DMS 273 (cell line): Measurements from ENCODE around the gene MAB21L4.

Source experiments
- DNase-seq: peaks from one replicate; lab custom pipeline; 2025; ENCODE audit not compliant: unreplicated experiment; lab: John Stamatoyannopoulos, UW

Gene MAB21L4

DNA sequence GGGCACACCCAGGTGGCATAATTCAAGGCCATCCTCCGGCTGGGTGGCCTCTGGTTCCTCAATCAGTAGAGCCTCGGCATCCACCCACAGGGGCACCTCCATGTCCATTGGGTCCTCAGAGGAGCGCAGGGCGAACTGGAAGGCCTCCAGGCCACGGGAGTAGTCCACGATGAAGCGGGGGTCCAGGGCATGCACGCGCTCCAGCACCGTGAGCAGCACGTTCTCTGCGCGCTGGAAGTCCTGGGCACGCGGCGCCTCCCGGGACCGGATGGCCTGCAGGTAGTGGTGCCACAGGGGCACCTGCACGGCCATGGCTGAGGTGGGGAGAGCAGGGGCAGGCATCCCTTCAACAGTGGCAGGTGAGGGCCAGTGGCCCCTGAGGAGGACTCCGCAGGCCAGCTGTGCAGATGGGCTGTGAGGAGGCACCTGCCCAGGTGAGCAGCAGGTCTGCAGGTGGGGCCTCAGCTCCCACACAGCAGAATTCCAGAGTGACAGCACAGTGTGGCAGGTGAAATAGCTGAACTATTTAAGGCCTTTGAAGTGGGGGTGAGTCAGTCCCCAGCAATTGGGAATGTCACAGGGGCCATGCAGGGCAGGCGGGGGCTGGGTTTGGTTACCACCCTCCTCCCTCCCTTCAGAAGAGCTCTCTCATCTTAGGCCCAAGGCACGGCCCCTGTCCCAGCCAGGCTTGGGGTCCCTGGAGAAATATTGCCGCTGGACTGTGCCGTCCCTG lies at the start of gene MAB21L4:
Gene MAB21L4, minus strand, starts transcription at position 501 of the 733 bp plus-strand sequence. Its CDS starts 159 bp downstream, at position 342.
- DNase-seq: no peak

DNA sequence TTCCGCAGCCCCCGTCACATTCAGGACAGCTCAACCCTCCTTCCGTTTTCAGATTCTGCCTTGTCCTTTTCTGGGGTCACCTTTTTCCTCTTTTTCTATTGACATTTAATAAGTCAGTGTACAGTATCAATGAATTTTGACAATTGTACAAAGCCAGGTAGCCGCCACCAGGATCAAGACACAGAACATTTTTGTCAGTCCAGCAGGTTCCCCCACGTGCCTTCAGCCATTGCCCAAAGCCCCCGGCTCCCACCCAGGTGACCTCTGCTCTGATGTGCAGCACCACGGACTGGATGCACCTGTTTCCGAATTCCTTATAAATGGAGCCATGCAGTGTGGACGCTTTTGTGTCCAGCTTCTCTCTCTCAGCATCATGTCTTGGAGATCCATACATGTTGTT lies 40.1 kb upstream of the MAB21L4 start:
- no peak for DNase-seq

DNA sequence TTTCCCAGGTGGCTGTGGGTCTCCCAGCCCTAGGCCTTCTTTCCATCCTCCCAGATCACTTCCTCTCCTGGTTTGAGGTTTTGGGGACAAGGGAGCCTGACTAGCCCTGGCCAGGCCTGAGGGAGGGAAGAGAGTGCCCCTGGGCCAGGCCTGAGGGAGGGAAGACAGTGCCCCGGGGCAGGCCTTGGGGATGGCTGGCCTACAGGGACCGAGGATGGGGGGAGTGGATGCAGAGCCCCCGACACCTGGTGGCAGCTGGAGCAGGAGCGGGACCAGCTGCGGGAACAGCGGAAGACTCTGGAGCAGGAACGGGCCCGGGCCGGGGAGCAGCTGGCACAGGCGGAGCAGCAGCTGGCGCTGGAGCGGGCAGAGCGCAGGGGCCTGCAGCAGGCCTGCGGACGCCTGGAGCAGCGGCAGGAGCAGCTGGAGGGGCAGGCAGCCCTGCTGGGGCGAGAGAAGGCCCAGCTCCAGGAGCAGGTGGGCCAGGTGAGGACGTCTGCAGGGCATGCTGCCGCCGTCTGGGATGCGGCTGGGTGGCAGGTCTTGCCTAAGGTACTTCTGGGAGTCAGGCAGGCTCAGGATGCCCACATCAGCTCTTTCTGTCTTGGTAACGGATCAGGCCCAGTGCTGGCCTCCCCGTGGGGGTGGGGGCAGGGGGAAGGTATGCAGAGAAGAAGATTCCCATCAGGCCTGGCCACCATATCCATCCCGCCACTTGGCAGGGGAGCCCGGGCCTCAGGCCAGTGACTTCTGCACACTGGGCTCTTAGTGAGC lies 39.3 kb upstream of the MAB21L4 start:
- DNase-seq: peak; percentile 92

DNA sequence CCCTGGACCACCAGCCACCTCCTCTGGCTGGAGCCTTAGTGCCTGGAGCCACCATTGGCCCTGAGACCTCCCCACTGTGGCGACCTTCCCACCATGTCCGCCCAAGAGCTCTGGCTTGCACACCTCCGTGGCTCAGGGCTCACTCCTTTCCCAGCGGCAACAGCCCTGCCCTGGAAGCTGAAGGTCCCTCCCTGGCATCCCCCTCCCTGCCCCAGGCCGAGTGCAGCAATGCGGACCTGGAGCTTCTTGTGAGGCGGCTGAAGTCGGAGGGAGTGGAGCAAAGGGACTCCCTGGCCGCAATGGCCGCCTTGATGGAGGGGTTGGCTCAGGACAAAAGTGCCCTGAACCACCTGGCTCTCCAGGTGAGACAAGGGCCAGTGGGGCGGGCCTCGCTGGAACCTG lies 38.7 kb upstream of the MAB21L4 start:
- DNase-seq: no peak

DNA sequence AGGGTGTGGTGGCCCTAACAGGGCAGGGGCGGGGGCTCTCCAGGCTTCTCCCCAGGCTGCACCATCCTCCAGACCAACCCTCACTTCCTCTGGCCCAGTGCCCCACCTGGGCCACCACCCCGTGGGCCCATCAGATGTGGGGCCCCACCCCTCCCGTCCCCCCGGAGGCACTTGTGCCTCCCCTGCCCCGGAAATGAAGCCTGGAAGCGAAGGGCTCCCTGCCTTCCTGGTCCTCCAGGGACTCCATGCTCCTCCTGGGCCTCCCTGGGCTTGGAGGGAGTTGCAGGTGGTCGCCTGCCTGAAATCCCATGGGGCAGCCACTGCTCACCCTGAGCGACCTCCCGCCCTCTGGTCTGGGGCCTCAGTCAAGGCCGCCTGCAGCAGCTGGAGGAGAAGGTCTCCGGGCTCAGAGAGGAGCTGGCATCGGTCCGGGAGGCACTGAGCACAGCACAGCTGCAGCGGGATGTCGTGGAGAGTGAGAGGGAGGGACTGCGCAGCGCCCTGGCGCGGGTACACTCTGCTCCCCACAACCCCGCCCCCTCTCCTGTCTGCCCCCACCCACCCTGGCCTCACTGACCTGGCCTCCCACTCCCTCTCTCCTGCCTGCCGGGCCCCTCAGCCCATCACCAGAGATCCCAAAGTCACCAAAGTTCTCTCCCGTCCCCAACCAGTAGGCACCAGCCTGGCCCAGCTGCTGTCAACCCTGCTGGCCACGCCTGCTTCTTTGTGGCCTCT lies 38.2 kb upstream of the MAB21L4 start:
- DNase-seq: peak; percentile 49

DNA sequence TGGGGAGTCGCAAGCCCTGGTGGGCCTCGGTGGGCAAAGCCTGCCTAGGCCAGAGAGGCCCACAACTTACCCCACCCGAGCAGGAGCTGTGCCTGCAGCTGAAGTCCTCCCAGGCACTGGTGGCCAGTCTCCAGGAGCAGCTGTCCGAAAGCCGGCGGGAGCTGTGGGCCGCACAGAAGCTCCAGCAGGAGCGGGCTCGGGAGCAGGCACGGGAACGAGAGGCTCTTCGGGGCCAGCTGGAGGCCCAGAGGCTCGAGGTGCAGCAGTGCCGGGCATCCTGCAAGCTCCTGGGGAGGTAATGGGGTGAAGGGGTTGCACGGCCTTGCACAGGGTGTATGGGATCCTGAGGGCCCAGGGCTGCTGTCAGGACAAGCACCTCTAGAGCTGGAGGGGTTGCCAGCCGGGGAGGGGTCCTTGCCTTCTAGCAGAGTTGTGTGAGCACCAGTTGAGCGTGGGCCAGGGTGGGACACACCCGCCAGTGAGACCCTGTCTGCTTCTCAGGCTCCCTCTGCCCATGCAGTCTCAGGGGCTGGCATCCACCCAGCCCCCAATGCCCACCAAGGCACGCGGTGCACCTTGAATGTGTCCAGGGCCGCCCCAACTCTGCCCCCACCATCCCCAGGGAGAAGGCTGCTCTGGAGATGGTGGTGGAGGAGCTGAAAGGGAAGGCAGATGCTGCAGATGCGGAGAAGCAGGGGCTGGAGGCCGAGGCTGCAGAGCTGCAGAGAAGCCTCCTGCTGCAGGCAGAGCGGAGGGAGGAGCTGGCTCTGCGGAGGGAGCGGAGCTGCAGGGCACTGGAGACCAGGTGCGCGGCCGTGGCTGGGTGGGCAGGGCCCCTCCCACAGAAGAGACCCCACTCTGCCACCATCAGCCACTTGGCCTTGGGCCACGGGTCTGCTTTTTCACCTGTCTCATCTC lies 37.4 kb upstream of the MAB21L4 start:
- peak; percentile 28 for DNase-seq

DNA sequence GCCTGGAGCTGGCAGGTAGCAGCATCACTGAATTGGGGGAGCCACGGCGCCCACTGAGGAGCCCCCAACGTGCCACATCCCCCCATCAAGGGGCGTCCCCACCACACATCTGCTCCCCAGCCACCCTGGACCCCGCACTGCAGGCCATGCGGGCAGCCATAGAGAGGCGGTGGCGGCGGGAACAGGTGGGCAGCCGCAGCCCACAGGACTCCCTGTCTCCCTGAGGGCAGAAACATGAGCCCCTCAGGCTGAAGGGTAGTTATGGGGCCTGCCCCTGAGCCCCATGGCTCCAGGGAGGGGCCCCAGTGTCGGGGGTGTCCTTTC lies 36.7 kb upstream of the MAB21L4 start:
- DNase-seq: no peak

DNA sequence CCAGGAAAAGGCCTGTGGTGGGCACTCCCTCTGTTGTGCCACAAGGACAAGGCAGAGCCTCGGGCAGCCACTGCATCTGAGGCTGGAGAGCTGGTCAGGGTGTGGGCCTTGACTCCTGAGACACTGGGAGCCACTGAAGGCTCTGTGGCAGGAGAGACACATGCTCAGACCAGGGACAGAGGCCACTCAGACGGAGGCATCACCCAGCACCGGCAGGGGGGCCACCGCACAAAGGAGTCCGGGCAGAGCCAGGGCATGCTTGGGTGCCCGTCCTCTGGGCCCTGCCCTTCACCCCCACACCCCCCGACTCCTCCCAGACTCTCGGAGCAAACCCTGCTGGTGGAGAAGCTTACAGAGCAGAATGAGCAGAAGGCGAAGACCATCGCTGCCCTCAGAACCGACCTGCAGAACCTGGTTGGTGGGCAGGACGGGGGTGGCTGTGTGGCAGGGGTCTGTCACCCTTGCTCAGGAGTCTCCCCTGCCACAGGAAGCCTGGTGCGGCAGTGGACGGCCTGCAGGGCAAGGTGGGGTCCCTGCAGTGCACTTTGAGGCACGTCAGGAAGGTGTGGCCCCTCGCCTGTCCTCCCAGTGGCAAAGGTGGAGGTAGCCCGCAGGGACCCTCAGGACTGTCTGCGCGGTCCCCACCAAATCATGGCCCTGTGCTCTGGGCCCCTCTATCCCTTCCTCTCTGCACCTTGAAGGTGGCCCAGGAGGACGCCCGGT lies 36.2 kb upstream of the MAB21L4 start:
- no peak for DNase-seq

DNA sequence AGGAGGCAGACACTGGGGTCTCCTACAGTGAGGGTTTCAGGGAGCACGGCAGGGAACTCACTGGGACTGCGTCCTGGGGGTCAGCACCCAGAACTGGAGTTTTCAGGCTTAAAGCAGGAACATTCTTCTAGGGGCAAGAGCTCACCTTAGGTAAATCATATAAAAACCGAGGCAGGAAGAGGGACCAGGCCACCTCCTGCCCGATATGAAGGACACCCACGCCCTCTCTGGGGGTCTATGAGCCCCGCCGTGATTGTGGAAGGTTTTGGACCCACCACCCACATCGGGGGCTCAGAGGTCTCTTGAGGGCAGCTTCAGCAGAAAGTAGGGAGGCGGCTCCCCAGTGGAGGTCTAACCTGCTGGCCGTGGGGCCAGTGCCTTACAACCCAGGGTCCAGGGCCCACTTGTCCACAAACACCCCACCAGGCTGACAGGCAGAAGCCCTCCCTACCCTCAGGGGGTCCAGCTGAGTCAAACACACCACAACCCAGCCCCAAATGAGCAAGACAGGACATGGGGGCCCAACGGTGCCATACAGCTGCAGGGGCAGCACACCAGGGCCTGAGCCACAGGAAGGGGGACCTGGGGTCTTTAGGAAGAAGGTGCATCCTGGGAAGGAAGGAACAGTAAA lies 35.5 kb upstream of the MAB21L4 start:
- DNase-seq: no peak

DNA sequence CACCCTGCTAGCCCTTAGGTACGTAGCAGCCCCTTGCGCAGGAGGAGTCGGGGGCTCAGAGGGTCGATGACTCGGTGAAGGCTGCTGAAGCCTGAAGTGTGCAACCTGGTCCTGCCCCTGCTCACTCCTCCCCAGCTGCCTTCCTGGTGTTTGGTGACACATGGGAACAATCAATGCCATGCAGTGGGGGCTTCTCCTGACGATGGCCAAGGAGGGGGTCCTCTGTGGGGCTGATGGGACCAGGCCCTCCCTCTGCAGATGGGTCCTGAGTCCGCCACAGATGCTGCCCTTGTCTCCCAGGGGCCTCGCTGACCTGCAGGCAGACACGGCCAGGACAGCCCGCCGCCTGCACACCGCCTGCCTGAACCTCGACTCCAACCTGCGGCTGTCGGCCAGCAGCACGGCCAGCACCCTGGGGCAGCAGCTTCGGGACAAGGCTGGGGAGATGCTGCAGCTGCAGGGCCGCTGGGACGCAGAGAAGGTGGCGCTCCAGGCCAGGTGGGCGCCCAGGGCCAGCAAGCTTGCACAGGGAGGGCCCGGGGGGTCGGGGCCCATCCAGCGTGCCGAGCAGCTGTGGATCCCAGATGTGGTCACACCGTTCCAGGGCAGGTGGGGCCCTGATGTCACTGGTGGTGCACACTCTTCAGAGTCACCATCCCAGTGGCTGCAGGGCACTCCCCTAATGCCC lies 34.8 kb upstream of the MAB21L4 start:
- no peak for DNase-seq

DNA sequence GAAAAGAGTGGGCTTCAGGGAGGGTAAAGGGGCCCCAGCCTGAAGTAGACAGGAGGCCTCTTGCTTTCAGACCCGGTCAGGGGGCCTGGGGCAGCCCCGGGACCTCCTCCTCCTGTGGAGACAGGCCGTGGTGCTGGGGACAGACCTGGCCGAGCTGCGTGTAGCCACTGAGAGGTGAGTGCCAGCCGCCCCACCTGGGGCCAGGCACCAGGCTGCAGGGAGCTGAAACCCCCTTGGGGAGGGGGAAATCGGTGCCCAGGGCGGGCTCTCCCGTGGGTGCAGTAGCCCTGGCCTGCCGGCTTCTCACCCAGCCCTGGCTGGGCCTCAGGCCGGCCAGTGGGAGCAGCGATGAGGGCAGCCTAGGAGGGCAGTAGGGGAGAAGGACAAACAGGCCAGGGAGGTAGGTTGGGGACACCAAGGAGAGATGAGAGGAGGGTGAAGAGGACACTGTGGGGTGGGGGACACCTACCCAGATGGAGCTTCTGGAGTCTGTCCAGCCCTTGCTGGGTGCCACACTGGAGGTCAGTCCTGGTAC lies 34.2 kb upstream of the MAB21L4 start:
- no peak for DNase-seq

DNA sequence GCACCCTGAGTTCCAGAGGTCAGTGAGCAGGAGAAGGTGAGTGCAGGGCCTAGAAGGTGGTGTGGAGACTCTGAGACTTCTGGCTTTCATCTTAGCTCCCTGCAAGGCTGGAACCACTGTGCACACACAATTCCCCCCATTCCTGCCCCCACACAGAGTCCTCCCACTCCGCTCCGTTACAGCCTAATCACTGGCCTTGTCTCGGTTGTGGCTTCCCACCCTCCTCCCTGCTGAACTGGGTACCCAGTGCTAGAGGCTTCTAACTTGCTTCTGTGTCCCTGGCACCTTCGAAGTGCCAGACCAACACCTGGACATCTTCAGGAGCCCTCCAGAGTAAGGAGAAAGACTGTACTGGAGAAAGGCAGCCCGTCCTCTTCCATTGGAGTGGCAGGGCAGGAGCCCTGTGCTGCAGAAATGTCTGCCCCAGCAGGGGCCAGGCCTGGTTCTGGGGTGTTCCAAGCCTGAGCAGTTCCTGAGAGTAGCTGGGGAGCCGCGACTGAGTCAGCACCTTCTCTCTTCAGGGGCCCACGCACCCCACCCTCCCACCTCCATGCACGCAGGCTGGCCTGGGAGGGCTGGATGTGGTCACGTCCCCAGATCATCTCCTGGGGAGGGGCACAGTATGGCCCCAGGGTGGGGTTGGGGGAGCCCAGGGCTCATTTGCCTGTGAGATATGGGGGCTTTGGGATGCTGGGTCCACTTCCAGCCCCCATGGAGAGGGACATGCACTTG lies 33.6 kb upstream of the MAB21L4 start:
- no peak for DNase-seq

DNA sequence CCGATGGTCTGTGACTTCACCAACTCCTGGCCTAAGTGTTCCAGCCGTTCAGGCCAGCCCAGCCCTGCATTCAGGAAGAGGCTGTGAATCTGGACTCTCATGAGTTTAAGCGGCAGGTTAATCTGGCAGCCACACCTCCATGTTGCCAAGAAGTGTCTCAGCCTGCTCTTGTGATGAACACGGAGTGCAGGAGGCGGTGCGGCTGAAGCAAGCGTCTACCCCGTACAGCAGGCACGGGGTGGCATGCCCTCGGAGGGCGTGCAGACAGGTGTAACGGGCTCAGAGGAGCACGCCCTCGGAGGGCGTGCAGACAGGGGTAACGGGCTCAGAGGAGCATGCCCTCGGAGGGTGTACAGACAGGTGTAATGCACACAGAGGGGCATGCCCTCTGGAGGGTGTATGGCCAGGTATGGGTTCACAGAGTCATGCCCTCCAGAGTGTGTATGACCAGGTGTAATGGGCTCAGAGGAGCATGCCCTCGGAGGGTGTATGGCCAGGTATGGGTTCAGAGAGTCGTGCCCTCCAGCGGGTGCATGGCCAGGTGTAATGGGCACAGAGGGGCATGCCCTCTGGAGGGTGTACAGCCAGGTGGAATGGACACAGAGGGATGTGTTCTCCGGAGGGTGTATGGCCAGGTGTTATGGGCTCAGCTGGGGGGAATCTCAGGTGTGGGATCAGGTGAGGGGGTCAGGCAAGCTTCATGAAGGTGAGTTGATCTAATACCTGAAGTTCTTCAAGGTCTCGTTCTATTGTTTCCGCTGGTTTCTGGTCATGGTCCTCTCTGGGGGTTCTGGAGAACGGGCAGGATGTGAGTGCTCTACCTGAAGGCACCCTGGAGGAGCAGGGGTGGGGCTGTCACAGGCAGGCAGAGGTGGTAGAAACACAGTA lies 32.8 kb upstream of the MAB21L4 start:
- DNase-seq: no peak

DNA sequence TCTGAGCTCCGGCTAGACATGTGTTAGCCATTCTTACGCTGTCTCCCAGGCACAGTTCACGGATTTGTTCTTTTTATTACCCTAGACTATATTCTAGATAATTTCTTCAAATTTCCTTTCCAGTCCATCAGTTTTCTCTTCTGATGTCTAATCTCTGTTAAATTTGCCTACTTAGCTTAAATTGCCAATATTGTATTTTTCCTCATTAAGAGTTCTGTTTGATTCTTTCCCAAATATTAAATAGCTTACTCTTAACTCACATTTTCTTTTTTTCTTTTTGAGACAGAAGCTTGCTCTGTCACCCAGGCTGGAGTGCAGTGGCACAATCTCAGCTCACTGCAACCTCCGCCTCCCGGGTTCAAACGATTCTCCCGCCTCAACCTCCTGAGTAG lies 31.4 kb upstream of the MAB21L4 start:
- no peak for DNase-seq

DNA sequence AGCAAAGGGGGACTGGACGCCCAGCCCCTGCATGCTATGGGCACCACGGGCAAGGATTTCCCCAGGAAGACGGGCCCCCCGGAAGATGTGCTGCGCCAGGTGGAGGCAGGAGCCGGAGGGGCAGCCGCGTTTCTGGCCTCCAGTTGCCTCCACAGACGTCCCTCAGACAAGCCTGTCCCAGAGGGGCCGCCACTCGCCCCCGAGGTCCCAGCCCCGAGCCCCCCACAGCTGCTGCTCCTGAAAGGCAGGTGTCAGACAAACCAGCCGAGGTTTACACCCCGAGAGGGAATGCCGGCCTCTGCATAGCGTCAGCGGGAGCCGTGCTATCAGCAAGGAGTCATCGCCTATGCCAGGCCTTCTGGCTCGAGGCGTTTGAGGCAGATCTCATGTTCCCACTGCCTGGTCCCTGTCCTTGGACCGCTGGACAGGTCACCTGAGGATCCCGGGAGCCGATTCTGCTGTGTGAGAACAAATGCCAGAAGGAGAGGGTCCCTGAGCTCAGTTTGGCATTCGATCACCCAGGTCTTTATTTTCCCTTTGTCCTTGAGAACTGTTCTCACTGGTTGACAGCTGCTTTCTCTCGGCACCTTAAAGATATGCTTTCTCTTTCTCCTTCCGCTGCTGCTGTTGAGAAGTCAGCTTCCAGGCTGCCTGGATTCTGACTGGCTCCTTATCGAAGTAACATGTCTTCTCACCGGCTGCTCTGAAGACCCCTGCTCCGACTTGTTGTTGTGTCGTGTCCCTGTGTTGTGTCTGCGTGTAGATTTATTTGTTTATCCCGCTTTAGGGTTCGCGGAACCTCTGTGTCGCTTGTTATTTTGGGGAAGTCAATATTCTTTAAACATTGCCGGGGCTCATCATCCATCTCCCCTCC lies 30.8 kb upstream of the MAB21L4 start:
- peak; percentile 52 for DNase-seq
